Mesenteric fat pad (tissue), 1 donor: ENCODE results near the gene ITGB1. TPM values are rescaled to one million over a fixed set of nuclear protein-coding genes. Genes with fewer than 3 reads are reported as not detected.
"Not testable (repeated sequence)": the region's sequence is repeated elsewhere in the genome, so short reads cannot be mapped to it uniquely, and the experiment has no call there.

Experiments used
- DNase-seq: peaks from one replicate; pipeline ENCODE4 v3.0.0-alpha.2; 2020; ENCODE audit warnings: low spot score
- total RNA-seq: library from RNA; stranded (reverse); fragmentation: NEBNext Ultra II Directional; extraction: Animal tissue kit (Norgen Biotek cat#: 25700); gene quantifications from one replicate; pipeline ENCODE4 v1.2.1, GENCODE V29; 2021
- donor health status: DM: yes; HTN: yes; CAD: no.

ITGB1 gene
- total RNA-seq, 1 donor from 2014 or later: 601 TPM

- peak; percentile 97 for DNase-seq
Observed at GRCh38 chr10:32980558-32981468, 22.8 kb upstream of the ITGB1 start.

GRCh38 chr10:32980242-32980557 is 22.2 kb upstream of the ITGB1 start:
- DNase-seq: no peak

- DNase-seq: not testable (repeated sequence)
Observed at GRCh38 chr10:32979719-32980118, 21.7 kb upstream of the ITGB1 start.

- no peak for DNase-seq
Observed at GRCh38 chr10:32979041-32979440, 21.0 kb upstream of the ITGB1 start.

- not testable (repeated sequence) for DNase-seq
Observed at GRCh38 chr10:32977846-32978809, 20.1 kb upstream of the ITGB1 start.

- no peak for DNase-seq
Observed at GRCh38 chr10:32976338-32976737, 18.3 kb upstream of the ITGB1 start.

GRCh38 chr10:32972929-32973328 is 14.9 kb upstream of the ITGB1 start:
- DNase-seq: no peak

- DNase-seq: no peak
Observed at GRCh38 chr10:32972460-32972859, 14.4 kb upstream of the ITGB1 start.

- DNase-seq: no peak
Observed at GRCh38 chr10:32971536-32972091, 13.6 kb upstream of the ITGB1 start.

GRCh38 chr10:32970910-32971309 is 12.9 kb upstream of the ITGB1 start:
- no peak for DNase-seq

- no peak for DNase-seq
Observed at GRCh38 chr10:32964270-32964669, 6.2 kb upstream of the ITGB1 start.

- DNase-seq: no peak
Observed at GRCh38 chr10:32963096-32963495, 5.1 kb upstream of the ITGB1 start.

- no peak for DNase-seq
Observed at GRCh38 chr10:32962521-32962920, 4.5 kb upstream of the ITGB1 start.

GRCh38 chr10:32961895-32962369 is 3.9 kb upstream of the ITGB1 start:
- DNase-seq: no peak

- no peak for DNase-seq
Observed at GRCh38 chr10:32961343-32961894, 3.4 kb upstream of the ITGB1 start.

GRCh38 chr10:32960022-32960421 is 2.0 kb upstream of the ITGB1 start:
- DNase-seq: no peak

GRCh38 chr10:32959006-32959920 is 1.2 kb upstream of the ITGB1 start:
- DNase-seq: no peak

- peak; percentile 91 for DNase-seq
Observed at GRCh38 chr10:32957341-32958084, 517 bp downstream of the ITGB1 start.
